ENCODE data around the gene ETV3L.

ETV3L gene

GRCh38 chr1:157131281-157131680 lies 31.7 kb upstream of the ETV3L start:
- no peak for DNase-seq

GRCh38 chr1:157124855-157125254 lies 25.2 kb upstream of the ETV3L start:
- DNase-seq = no peak

DNA sequence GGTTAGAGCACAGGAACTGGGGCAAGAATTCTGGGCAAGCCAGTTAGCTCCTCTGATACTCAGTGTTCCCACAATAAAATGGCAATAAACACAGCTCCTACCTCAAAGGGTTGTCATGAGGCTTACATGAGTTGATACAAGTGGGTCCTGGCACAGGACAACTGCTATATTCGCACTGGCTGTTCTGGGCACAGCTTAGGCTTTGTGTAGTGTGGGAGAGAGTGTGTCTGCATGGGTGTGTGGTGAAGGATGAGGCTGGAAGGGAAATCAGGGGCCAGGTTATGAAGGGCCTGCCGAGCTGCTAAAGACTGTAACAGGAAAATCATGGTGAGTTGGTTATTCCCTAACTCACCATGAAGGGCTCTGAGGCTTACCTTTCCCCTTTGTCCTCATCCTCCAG lies 19.8 kb upstream of the ETV3L start:
- no peak for DNase-seq

- no peak for DNase-seq
Measured at GRCh38 chr1:157119008-157119407, 19.4 kb upstream of the ETV3L start.

DNA sequence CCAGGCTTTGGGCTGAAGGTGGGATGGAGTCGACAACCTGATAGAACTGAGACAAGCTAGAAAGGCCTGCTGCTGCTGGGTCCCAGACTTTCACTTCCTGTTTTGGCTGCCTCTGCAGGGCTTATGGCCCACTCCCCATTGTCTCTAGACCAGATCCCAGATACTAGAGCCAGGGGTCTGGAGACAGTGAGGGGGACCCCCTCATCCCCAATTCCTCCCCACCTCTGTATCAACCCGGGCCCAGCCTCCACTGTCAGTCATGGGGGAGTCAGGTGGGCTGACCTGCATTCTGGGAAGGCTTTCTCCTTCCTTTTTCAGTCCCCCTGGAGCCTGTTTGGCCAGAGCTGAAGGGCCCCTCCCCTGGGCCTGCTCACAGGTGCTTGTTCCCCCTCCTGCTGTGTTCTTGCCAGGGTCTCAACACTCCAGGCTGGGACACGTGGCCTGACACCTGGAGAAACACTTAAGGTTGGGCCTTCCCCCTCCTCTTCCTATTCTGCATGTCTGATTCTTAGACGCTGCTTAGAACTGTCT lies 18.0 kb upstream of the ETV3L start:
- DNase-seq = no peak

DNA sequence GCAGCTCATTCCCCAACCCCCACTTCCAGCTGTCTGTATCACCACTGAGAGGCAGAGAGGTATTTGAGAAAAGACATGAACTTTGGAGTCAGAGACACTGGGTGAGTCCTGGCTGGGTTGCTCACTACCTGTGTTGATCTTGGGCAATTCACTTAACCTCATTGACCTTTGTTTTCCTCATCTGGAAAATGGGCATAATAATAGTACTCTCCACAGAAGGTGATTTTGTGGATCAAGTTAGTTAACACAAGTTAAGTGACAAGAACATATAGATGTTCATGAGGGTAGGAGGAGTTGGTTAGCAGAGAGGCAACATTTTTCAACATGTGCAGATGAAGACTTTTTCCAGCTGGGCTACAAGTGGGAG lies 17.1 kb upstream of the ETV3L start:
- no peak for DNase-seq

- no peak for DNase-seq
Measured at GRCh38 chr1:157115851-157116736, 16.5 kb upstream of the ETV3L start.

DNA sequence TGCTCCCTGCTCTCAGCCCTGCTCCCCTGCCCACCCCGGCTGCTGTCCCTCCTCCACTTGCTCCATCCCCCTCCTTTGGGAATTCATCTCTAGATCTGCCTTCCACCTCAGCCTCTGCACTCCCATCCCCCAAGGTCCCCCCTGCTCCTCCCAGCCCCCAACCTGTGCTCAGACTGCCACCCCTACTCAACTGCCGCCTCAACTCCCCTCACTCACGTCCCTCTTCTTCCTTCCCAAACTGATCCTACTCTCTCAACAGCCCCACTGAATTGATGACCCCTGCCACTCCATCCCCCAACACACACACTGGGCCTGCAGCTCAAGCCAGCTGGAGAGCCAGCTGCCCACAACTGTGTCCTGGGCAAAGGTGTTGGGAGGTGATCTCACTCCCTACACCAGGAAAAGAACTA lies 15.8 kb upstream of the ETV3L start:
- DNase-seq = no peak

GRCh38 chr1:157114183-157115121 lies 14.8 kb upstream of the ETV3L start:
- no peak for DNase-seq

GRCh38 chr1:157113631-157114030 lies 14.0 kb upstream of the ETV3L start:
- DNase-seq = no peak

DNA sequence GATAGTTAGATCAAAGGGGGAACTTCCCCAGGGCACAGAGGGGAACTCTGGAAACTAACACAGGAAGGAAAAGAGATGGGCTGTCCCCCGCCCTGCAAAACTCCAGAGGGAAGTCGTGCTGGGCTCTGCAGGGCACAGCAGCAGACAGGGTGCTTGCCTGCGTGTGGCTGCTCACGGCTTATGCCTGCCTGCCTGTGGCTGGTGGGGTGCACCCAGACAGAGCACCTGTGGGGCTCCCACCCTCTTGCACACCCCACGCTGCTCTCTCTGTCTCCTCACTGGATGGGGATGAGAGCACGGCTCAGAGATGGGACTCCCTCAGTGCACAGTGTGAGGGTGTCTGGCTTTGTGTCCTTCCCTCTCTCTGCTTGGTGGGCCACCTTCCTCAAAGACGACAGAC lies 13.5 kb upstream of the ETV3L start:
- no peak for DNase-seq

DNA sequence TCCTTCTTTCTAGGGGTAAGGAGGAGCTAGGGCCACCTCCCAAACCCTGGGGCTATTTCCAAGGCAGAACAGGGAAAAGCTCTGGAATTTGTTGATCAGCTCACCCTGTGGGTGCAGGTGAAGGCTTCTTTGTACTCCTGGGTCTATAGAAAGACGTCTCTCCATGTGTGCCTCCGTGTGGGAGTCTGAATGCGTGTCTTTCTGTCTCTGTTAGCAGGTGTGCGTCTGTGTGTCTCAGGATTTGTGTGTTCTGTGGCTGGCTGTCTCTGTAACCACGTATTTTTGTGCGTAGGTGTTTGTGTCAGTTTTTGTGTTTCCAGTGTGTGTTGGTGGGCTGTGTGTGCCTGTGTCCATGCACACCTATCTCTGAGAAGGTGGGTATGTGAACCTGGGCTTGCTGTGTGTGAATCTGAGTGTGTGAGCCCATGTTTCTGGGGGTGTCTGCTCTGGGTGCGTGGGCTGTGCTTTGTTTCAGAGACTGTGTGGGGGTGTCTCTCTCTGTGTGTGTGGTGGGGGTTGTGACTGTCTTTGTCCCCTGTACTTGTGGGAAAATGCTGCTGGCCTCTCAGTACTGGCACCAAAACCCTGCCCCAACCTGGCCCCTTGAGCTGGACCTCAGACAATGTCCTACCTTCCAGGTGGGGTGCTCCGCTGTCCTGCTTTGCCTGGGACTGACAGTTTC lies 12.7 kb upstream of the ETV3L start:
- DNase-seq = no peak

DNA sequence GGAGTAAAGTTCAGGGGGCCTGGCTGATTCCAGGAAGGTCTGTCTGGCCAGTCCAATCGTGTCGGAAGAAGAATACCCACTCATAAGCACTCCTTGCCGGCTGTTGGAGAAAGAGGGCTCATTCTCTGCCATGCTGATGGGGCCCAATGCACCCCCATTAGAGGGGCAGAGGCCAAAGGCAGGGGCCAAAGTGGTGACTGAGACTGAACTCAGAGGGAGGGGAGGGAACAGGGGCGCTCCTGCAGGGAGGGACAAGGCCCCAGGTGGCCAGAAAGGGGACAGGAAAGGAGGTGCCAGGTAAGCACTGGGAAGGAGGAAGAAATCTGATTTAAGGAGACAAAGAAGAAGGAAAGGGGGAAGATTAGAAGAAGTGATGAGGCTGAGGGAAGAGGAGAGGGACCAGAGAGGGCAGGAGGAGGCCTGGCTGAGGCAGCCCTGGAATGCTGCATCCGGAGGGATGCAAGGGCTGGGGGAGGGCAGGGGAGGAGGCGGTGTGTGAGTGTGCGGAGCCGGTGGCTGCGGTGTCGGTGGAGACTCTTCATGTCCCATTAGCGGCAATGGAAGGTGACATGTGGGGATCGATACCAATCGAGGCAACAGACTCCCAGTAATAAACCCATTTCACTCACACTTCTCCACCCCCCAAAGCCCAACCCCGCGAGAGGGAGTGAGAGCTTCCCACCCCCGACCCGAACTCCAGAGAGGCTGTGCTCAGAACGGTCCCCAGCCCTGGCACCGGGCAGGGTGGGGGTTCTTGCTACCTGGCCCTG lies 12.0 kb upstream of the ETV3L start:
- DNase-seq = no peak

DNA sequence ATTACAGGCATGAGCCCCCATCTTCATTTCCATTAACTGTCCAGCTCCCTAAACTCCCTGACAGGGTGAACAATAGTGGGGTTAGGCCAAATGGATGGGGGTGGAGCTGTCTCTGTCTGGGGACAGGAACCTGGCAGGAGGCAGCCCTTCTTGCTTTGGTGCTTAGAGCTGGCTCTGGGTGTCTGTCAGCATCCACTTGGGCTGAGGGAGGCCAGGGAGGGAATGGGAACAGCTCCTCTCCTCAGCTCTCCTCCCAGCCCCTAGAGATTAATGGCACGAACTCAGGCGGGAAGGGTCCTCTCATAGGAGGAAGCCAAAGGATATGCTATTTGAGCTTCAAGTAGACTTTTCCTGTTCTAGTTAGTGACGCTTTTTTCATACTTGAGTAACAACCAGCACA lies 11.1 kb upstream of the ETV3L start:
- no peak for DNase-seq

DNA sequence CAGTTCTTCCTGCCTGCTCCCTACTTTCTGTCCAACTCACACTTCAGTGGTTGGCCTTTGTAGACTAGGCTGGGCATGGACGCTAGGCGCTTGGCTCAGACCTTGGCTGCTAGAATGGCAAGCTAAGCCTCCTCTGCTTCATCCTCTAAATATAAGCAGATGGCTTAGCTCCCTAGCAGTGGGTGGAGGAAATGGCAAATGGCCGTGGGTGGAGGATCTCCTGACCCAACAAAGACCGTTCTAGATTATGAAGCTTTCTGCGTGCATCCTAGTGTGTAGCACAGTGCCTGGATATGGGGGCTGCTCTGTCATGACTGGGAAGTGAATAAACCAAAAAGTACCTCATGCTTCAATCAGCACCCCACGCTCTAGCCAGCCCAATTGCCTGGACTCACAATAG lies 10.4 kb upstream of the ETV3L start:
- DNase-seq = no peak

- DNase-seq = no peak
Measured at GRCh38 chr1:157108448-157108847, 8.8 kb upstream of the ETV3L start.

DNA sequence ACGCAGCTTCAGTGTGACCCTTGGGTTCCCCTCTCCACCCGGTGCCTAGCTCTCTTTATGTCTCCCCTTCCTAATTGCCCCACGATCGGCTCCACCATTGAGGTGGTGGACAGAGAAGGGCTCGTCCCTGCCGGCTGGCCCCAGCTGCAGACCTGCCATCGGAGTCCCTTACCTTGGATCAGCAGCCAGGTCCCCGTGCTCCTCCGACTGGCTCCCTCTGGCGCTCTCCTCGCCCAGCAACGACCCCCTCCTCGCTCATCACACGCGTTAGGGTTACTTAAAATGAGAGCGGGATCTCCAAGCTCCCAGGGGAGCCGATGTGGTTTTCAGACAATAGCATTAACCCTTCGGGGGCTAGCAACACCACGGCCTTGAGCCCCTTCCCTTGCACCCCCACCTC lies 8.1 kb upstream of the ETV3L start:
- no peak for DNase-seq

GRCh38 chr1:157106813-157107189 lies 7.2 kb upstream of the ETV3L start:
- DNase-seq = peak in 1 of 2 donors; percentile 61

DNA sequence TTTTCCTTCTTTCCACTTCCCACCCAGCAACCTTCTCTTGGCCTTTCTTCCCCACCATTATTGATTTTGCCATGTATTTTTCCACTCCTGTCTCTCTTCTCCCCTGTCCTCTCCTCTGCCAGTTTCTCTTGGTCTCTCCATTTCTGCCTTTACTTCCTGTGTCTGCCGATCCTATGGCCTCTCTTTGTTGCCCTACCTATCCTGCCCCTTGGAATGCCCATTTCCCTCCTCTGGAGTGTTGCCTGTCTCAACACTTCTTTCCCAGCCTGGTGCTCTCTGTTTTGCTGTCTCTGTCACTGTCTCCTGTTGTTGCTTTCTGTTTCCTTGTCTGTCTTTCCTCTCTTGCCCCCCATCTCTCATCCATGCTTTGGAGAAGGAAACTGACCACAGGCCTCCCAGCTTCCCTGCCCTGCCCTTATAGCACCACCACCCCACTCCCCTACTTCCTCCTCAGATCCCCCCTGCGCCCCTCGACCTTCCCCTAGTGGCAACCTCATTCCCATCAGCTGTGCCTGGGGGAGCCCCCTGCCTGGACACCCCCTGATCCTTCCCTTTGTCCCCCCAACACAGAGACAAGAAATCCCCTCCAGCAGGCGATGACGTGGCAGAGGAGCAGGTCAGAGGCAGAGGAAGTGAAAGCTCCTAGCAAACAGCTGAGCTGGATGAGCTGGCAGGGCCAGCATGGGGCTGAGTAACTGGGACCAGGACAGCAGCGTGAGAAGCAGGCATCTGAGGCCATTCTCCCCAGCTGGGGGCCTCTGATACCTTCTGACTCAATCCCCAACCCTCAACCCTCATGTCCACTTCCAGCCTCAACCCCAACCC lies 6.6 kb upstream of the ETV3L start:
- DNase-seq = peak in 1 of 2 donors; percentile 61

DNA sequence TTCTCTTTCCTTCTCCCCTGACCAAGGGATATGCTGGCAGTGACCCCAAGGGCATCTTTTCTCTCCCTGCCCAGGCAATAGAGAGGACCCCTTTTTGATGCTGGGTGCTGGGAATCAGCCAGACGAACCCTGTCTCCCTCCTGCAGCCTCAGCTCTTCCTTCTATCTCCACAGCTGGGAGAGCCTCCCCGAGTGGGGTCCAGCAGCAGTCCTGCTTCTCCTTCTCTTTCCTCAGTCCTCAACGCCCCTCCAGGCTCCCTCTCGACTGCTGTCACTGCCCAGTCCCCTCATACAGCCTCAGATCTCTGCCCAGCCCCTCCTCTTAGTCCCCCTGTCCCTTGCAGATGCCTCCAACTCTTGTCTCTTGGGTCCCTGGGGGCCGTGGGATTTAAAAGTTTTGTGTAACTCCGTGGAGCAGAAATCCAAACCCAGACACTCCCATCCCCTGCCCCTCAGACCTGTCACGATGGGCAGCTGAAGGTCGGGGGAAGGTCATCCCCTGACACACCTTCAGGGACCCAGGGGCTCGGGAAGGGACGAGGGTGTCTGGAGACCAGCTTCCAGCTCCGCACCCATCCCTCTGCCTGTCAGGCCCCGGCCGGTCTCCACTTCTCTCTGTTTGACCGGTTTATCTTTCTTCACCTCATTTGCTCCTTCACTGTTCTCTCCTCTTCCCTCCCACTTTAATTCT lies 5.8 kb upstream of the ETV3L start:
- no peak for DNase-seq
